Stimulated activated CD8-positive, alpha-beta memory T cell treated with anti-CD3 and anti-CD28 coated beads, Interleukin-12 subunit alpha, Interleukin-12 subunit beta, amount 100 ng/mL, for 24 hours (primary cell): ENCODE data around the gene NR2F1-AS1.

Experiments used
- DNase-seq: peaks from one replicate; pipeline ENCODE4 v3.0.0-alpha.2; 2020; ENCODE audit errors: extremely low read depth

Gene NR2F1-AS1

DNA sequence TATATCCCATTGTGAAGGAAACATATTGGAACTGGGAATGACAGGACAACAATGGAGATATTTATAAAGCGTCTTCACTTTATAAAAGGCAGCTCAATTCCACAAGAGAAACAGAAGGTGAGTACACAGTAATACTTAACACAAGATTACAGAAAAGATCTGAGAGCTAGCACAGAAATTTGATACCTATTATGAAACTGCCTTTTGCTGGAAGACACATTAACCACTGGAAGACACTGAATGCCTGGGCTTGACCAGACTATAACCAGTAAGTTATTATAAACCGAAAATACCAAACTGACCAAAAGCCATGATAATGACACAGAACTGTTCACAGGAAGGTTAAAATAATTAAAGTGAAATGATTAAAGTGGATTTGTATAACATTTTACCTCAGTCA lies 195.4 kb downstream of the NR2F1-AS1 start:
- DNase-seq: no peak

DNA sequence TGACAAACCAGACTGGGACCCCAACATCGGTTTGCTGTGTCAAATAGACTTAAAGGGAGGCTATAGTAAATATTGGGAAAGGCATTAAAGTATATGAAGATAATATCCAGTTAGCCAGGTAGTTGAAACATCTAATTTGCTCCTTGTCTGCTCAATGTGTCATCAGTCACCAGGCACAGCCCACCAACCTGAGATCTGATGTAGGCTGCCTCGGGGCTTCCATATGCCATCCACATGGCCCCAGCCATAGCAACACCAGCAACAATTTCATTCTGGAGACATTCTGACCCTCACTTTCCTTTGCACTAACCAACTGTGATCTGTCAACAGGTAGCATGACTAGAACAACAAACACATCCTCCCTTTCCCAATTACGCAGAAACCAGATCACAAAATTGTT lies 196.0 kb downstream of the NR2F1-AS1 start:
- no peak for DNase-seq

DNA sequence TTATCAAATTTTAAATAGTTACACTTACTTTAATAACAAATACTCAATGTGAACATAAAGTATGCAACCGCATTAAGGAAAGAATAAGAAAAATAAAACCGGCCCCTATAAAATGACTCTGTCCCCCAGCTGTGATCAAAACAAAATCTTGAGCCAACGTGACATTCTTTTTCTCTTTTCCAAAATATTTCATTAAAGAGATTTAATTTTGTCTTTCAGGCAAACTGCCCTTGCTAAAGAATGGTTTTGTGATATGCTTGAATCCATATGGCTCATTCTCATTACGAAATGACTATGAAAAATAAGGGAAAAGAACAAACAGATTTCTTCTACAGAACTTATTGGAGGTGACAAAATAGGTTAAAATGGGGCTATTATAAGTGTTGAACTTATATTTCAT lies 197.0 kb downstream of the NR2F1-AS1 start:
- DNase-seq: no peak

GRCh38 chr5:93382188-93382825 lies 198.7 kb downstream of the NR2F1-AS1 start:
- no peak for DNase-seq

DNA sequence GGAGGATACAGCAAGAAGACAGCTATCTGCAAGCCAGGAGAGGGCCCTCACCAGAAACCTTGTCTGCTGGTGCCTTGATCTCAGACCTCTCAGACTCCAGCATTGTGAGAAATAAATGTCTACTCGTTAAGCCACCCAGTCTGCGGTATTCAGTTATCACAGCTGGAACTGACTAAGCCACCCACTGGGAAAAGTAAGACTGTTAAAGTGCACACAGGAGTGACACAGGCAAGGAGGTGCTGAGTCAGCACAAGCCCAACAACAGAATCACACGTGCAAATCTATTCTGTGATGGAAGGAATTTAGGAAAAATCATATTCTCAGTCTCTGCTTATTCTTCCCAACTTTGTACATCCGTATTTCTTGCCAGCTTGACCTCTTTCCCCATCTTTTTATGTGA lies 200.0 kb downstream of the NR2F1-AS1 start:
- no peak for DNase-seq

DNA sequence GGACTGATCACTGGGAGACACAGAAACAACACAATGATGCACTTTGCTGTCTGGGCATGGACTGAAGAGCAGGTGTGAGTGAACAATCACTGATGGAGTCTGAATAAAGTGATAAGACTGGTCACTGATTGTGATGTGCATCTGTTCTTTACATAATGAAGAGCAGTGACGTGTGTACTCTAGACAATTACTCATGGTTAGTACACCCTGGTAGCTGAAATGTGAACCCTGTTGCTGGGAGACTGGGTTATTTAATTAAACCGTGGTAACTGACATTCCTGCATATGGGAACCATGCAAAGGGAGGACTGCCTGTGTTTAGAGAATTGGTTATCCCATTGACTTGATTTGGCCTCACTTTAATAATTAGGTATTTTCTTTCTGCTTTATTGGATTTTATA lies 202.9 kb downstream of the NR2F1-AS1 start:
- DNase-seq: no peak

- no peak for DNase-seq
Measured at GRCh38 chr5:93371893-93372292, 209.1 kb downstream of the NR2F1-AS1 start.

GRCh38 chr5:93364378-93364777 lies 216.6 kb downstream of the NR2F1-AS1 start:
- DNase-seq: no peak

GRCh38 chr5:93360436-93361088 lies 220.5 kb downstream of the NR2F1-AS1 start:
- DNase-seq: no peak

DNA sequence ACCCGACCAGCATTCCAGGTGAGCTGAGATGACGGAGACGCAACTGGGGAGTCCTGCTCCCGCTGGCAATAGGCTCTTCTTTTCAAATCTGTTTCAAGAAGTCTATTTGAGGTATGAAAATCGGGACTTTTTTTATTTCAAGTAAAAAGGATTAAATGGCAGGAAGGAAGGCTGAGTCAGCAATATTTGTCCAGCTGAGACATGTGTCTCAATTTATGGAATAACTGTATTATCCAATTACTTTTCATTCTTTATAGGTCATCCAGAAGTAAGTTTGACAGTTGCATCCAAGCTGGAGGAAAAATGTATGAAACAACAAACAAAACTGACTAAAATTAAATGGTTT lies 221.1 kb downstream of the NR2F1-AS1 start:
- DNase-seq: no peak
